IMR-90 (cell line): ENCODE measurements around the gene GCG. TPM values are rescaled to one million over a fixed set of nuclear protein-coding genes. Genes with fewer than 3 reads are reported as not detected.

Experiments used
- ATAC-seq: fragments of 200-7000 bp; cut with Tn5 transposase; 2 replicates; pipeline ENCODE4 v1.9.1; 2020; ENCODE audit warnings: low read depth, mild to moderate bottlenecking, moderate library complexity
- BruUV-seq: library from RNA; stranded (reverse); fragments of 400-500 nt; replicated peaks from 2 replicates; lab custom pipeline; 2021; lab: Mats Ljungman, UMichigan
- CTCF ChIA-PET: fragments of 300-600 bp; formaldehyde crosslinking; extraction: SDS; loops from one replicate; lab custom pipeline; 2021; ENCODE audit warnings: antibody characterized with exemption; lab: Yijun Ruan, JAX
- POLR2A ChIA-PET: fragments of 300-600 bp; sonication (Branson Sonifier 250); formaldehyde crosslinking; loops from one replicate; lab custom pipeline; 2022; ENCODE audit warnings: antibody characterized with exemption; ENCODE audit not compliant: unreplicated experiment; lab: Charles Lee
- DNase-seq: peaks from one replicate; pipeline ENCODE4 v3.0.0; 2013
- H2AFZ ChIP-seq: replicated peaks from 2 replicates; pipeline ENCODE3; 2013; ENCODE audit warnings: low read length, mild to moderate bottlenecking; ENCODE audit not compliant: poor library complexity
- H2AK5ac ChIP-seq: 2 replicates; pipeline ENCODE4 v1.6.1; 2013; ENCODE audit warnings: low read depth, low read length, inconsistent platforms
- H2AK9ac ChIP-seq: replicated peaks from 2 replicates; pipeline ENCODE3; 2013; ENCODE audit warnings: mild to moderate bottlenecking, low read depth, low read length, moderate library complexity; ENCODE audit not compliant: poor library complexity
- H2BK120ac ChIP-seq: 2 replicates; pipeline ENCODE4 v1.6.1; 2013; ENCODE audit warnings: low read depth, low read length, inconsistent platforms
- H2BK15ac ChIP-seq: 3 replicates; pipeline ENCODE4 v1.6.1; 2013; ENCODE audit warnings: low read depth, low read length, inconsistent platforms
- H2BK20ac ChIP-seq: 2 replicates; pipeline ENCODE4 v1.6.1; 2013; ENCODE audit warnings: low read depth, mild to moderate bottlenecking, inconsistent platforms, low read length, moderate library complexity
- H2BK5ac ChIP-seq: 2 replicates; pipeline ENCODE4 v1.6.1; 2013; ENCODE audit warnings: mild to moderate bottlenecking, low read depth, low read length, inconsistent platforms; ENCODE audit not compliant: poor library complexity, severe bottlenecking
- H3K14ac ChIP-seq: replicated peaks from 2 replicates; pipeline ENCODE4 v1.6.1; 2013; ENCODE audit warnings: low read depth, low read length, inconsistent platforms
- H3K18ac ChIP-seq: 2 replicates; pipeline ENCODE4 v1.6.1; 2013; ENCODE audit warnings: low read depth, low read length, control low read depth
- H3K23ac ChIP-seq: 2 replicates; pipeline ENCODE4 v1.6.1; 2013; ENCODE audit warnings: low read depth, low read length, inconsistent platforms
- H3K27ac ChIP-seq: 2 replicates; pipeline ENCODE4 v1.5.1; 2013; ENCODE audit warnings: mild to moderate bottlenecking, control low read depth, low read length; ENCODE audit not compliant: insufficient read depth
- H3K27me3 ChIP-seq: 2 replicates; pipeline ENCODE4 v1.6.1; 2013; ENCODE audit warnings: low read length; ENCODE audit not compliant: control insufficient read depth, insufficient read depth
- H3K36me3 ChIP-seq: 2 replicates; pipeline ENCODE4 v1.6.1; 2013; ENCODE audit warnings: low read length, mixed read lengths; ENCODE audit not compliant: control insufficient read depth, insufficient read depth
- H3K4ac ChIP-seq: 2 replicates; pipeline ENCODE4 v1.6.1; 2013; ENCODE audit warnings: low read depth, low read length, inconsistent platforms
- H3K4me1 ChIP-seq: 2 replicates; pipeline ENCODE4 v1.6.1; 2013; ENCODE audit warnings: low read length, mixed read lengths; ENCODE audit not compliant: control insufficient read depth, insufficient read depth
- H3K4me2 ChIP-seq: 2 replicates; pipeline ENCODE4 v1.6.1; 2013; ENCODE audit warnings: low read depth, mild to moderate bottlenecking, control low read depth, low read length, moderate library complexity
- H3K4me3 ChIP-seq: 2 replicates; pipeline ENCODE4 v1.5.1; 2013; ENCODE audit warnings: low read depth, mild to moderate bottlenecking, control low read depth, low read length, moderate library complexity; ENCODE audit not compliant: insufficient read depth
- H3K56ac ChIP-seq: 2 replicates; pipeline ENCODE4 v1.6.1; 2013; ENCODE audit warnings: low read length, inconsistent platforms; ENCODE audit not compliant: insufficient read depth; ENCODE audit errors: extremely low read depth
- H3K79me1 ChIP-seq, 2 experiments: 2 replicates each; pipeline ENCODE4 v1.6.1; 2013; ENCODE audit warnings: low read length in 2 of 2, inconsistent platforms in 1 of 2, low read depth in 1 of 2
- H3K9ac ChIP-seq: 2 replicates; pipeline ENCODE4 v1.6.1; 2013; ENCODE audit warnings: low read depth, low read length, control low read depth
- H3K9me1 ChIP-seq: 2 replicates; pipeline ENCODE4 v1.6.1; 2013; ENCODE audit warnings: low read length, inconsistent platforms; ENCODE audit not compliant: insufficient read depth
- H3K9me3 ChIP-seq: 2 replicates; pipeline ENCODE4 v1.6.1; 2013; ENCODE audit warnings: low read length; ENCODE audit not compliant: control insufficient read depth, insufficient read depth
- H4K20me1 ChIP-seq: 2 replicates; pipeline ENCODE4 v1.6.1; 2013; ENCODE audit warnings: low read length, inconsistent platforms; ENCODE audit not compliant: insufficient read depth
- H4K5ac ChIP-seq: 2 replicates; pipeline ENCODE4 v1.6.1; 2013; ENCODE audit warnings: mild to moderate bottlenecking, low read depth, low read length, control low read depth
- H4K8ac ChIP-seq, 2 experiments: 2 replicates each; pipeline ENCODE4 v1.6.1; 2013; ENCODE audit warnings: low read depth in 2 of 2, low read length in 2 of 2, control low read depth in 1 of 2, inconsistent platforms in 1 of 2
- H4K91ac ChIP-seq: 2 replicates; pipeline ENCODE4 v1.6.1; 2013; ENCODE audit warnings: low read depth, low read length, inconsistent platforms; ENCODE audit not compliant: insufficient read depth
- BHLHE40 ChIP-seq: fragments of 150-350 bp; IDR thresholded peaks from 2 replicates; pipeline ENCODE4 v1.6.1; 2016; ENCODE audit warnings: mild to moderate bottlenecking, low read depth, low read length
- CEBPB ChIP-seq: IDR thresholded peaks from 2 replicates; pipeline ENCODE4 v1.6.1; 2012; ENCODE audit warnings: low read depth, low read length, improper control_type of control experiment
- CHD1 ChIP-seq: IDR thresholded peaks from 2 replicates; pipeline ENCODE4 v1.6.1; 2012; ENCODE audit warnings: low read depth, low read length, improper control_type of control experiment
- CTCF ChIP-seq: conservative IDR thresholded peaks from 2 replicates; pipeline ENCODE4 v1.5.1; 2012; ENCODE audit warnings: mild to moderate bottlenecking, low read depth, low read length, improper control_type of control experiment
- FOS ChIP-seq: fragments of 150-350 bp; IDR thresholded peaks from 2 replicates; pipeline ENCODE4 v1.6.1; 2016; ENCODE audit warnings: low read depth, low read length
- MAFK ChIP-seq: IDR thresholded peaks from 2 replicates; pipeline ENCODE4 v1.6.1; 2012; ENCODE audit warnings: low read depth, low read length, improper control_type of control experiment
- MAZ ChIP-seq: IDR thresholded peaks from 2 replicates; pipeline ENCODE4 v1.6.1; 2012; ENCODE audit warnings: low read depth, mild to moderate bottlenecking, low read length, improper control_type of control experiment, moderate library complexity, borderline replicate concordance
- MXI1 ChIP-seq: IDR thresholded peaks from 2 replicates; pipeline ENCODE4 v1.6.1; 2012; ENCODE audit warnings: low read depth, mild to moderate bottlenecking, low read length, moderate library complexity, borderline replicate concordance
- NFE2L2 ChIP-seq: fragments of 150-350 bp; IDR thresholded peaks from 2 replicates; pipeline ENCODE4 v1.6.1; 2016; ENCODE audit warnings: low read depth, mild to moderate bottlenecking, low read length
- POLR2A ChIP-seq: IDR thresholded peaks from 2 replicates; pipeline ENCODE4 v1.6.1; 2012; ENCODE audit warnings: mild to moderate bottlenecking, low read depth, low read length
- RAD21 ChIP-seq: IDR thresholded peaks from 2 replicates; pipeline ENCODE4 v1.6.1; 2012; ENCODE audit warnings: low read length, improper control_type of control experiment
- RCOR1 ChIP-seq: IDR thresholded peaks from 2 replicates; pipeline ENCODE4 v1.6.1; 2012; ENCODE audit warnings: mild to moderate bottlenecking, low read length, improper control_type of control experiment; ENCODE audit not compliant: insufficient replicate concordance
- RFX5 ChIP-seq: IDR thresholded peaks from 2 replicates; pipeline ENCODE4 v1.8.0; 2012; ENCODE audit warnings: low read depth, mild to moderate bottlenecking, low read length, moderate library complexity
- SMC3 ChIP-seq: fragments of 150-350 bp; IDR thresholded peaks from 2 replicates; pipeline ENCODE4 v1.6.1; 2016; ENCODE audit warnings: low read depth, mild to moderate bottlenecking, antibody characterized with exemption, low read length, moderate library complexity
- WGBS, 2 experiments: methylation state at CpG; one replicate each; pipeline versions ENCODE4 v1.1.5 to v1.1.7; 2013; ENCODE audit warnings: missing lambda C conversion rate in 2 of 2; ENCODE audit not compliant: insufficient read length in 1 of 2; ENCODE audit errors: extremely low coverage in 2 of 2; 5-methylcytosine and 5-hydroxymethylcytosine counted together
- dilution Hi-C: fragments of 300-500 bp; cut with HindIII; formaldehyde crosslinking; loops from one replicate; pipeline ENCODE4 v1.14.3; 2018; ENCODE audit warnings: low sequenced_read_pairs; ENCODE audit not compliant: unreplicated experiment
- in situ Hi-C: fragments of 300-500 bp; cut with MboI; formaldehyde crosslinking; loops from 3 replicates; pipeline ENCODE4 v1.14.3; 2019; ENCODE audit warnings: low sequenced_read_pairs, inconsistent platforms, mixed read lengths
- intact Hi-C: fragments of 100-400 bp; cut with micrococcal nuclease; formaldehyde crosslinking; loops from 2 replicates; pipeline ENCODE4 v1.10.0; 2022
- polyA plus RNA-seq, 3 experiments: library from polyadenylated mRNA; depleted of rRNA; stranded (reverse); fragments of >200 nt; gene quantifications; 2 replicates each; pipeline ENCODE4 v1.2.3, GENCODE V29; 2012; ENCODE audit warnings: low replicate concordance in 1 of 3
- total RNA-seq: library from RNA; depleted of rRNA; stranded (reverse); fragments of >200 nt; gene quantifications from 2 replicates; pipeline ENCODE4 v1.2.3, GENCODE V29; 2012
- TF ChIP-seq, protein P1 (sequence below): fragments of 150-350 bp; IDR thresholded peaks from 2 replicates; pipeline ENCODE4 v1.6.1; 2016; ENCODE audit warnings: low read depth, mild to moderate bottlenecking, low read length, moderate library complexity, borderline replicate concordance
- TF ChIP-seq, protein P2 (sequence below): fragments of 150-350 bp; IDR thresholded peaks from 2 replicates; pipeline ENCODE4 v1.6.1; 2017; ENCODE audit warnings: mild to moderate bottlenecking, antibody characterized with exemption, low read length, low read depth

GCG gene
- total and polyA plus RNA-seq, 2 of the 4 experiments (the other 2 are of a cell fraction) = not detected

DNA sequence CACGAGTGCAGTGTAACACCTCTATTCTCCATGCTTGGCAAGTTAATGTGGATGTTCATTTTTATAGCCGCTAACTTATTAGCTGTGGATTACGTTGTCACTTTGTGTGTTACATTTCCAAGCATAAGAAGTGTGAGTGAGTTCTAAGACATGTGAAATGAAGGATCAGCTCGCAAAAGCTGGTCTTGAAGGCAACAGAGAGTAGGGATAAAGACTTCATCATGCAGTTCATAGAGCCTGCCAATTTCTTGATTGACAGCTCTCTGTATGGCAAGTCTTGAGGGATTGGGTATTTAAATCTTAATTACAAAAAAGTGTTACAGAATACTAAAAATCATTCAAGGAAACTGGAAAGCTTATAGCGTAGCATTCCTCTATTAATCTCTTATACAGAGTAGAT lies 52.2 kb downstream of the GCG start:
- H4K91ac ChIP-seq = no peak overlapping the region
- no TSS peak for BruUV-seq
- dilution Hi-C loops = no loop called here
- H2BK20ac ChIP-seq = no peak overlapping the region
- H3K36me3 ChIP-seq = no peaks in the 10 kb centered on the region
- H3K4me1 ChIP-seq = no peaks in the 10 kb centered on the region
- no peak overlapping the region for H2AK9ac ChIP-seq
- no peak overlapping the region for H2AK5ac ChIP-seq
- TF ChIP-seq RFX5 (no peak), NFE2L2 (no peak), POLR2A (no peak), RCOR1 (no peak), MXI1 (no peak), CEBPB (no peak), CTCF (no peak), SMC3 (no peak), MAZ (no peak), MAFK (no peak), CHD1 (no peak), RAD21 (no peak), FOS (no peak), BHLHE40 (no peak)
- TF ChIP-seq, protein P1, sequence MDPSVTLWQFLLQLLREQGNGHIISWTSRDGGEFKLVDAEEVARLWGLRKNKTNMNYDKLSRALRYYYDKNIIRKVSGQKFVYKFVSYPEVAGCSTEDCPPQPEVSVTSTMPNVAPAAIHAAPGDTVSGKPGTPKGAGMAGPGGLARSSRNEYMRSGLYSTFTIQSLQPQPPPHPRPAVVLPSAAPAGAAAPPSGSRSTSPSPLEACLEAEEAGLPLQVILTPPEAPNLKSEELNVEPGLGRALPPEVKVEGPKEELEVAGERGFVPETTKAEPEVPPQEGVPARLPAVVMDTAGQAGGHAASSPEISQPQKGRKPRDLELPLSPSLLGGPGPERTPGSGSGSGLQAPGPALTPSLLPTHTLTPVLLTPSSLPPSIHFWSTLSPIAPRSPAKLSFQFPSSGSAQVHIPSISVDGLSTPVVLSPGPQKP = no peak
- TF ChIP-seq, protein P2, sequence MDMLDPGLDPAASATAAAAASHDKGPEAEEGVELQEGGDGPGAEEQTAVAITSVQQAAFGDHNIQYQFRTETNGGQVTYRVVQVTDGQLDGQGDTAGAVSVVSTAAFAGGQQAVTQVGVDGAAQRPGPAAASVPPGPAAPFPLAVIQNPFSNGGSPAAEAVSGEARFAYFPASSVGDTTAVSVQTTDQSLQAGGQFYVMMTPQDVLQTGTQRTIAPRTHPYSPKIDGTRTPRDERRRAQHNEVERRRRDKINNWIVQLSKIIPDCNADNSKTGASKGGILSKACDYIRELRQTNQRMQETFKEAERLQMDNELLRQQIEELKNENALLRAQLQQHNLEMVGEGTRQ = no peak
- H3K18ac ChIP-seq = no peak overlapping the region
- no peak overlapping the region for H3K27ac ChIP-seq
- H3K56ac ChIP-seq = no peak overlapping the region
- no peak overlapping the region for H3K23ac ChIP-seq
- no peak for DNase-seq
- no peak overlapping the region for H4K5ac ChIP-seq
- ChIA-PET POLR2A (no interaction called here), CTCF (no interaction called here)
- no peaks in the 10 kb centered on the region for H3K27me3 ChIP-seq
- H3K4me2 ChIP-seq = no peak overlapping the region
- H3K9me3 ChIP-seq = no peaks in the 10 kb centered on the region
- H4K8ac ChIP-seq = no peak overlapping the region
- no peak for ATAC-seq
- H2AFZ ChIP-seq = no peak overlapping the region
- WGBS, 2 experiments = 90% methylated on average over 2 of the region's 5 CpGs; no CpG with 5 or more reads in 1 of the 2 experiments
- no peak overlapping the region; the same call in 1 of the 2 replicates for H2BK120ac ChIP-seq
- no peak overlapping the region for H2BK5ac ChIP-seq
- peaks cover 5% of the 10 kb centered on the region; the same call in 1 of the 2 replicates for H3K9me1 ChIP-seq
- H3K9ac ChIP-seq = no peak overlapping the region
- in situ Hi-C loops = no loop called here
- H3K4ac ChIP-seq = no peak overlapping the region
- no peak overlapping the region for H2BK15ac ChIP-seq
- no peaks in the 10 kb centered on the region for H3K79me1 ChIP-seq
- intact Hi-C loops = no loop called here
- no peaks in the 10 kb centered on the region for H4K20me1 ChIP-seq
- no peak overlapping the region for H3K14ac ChIP-seq
- no peak overlapping the region for H3K4me3 ChIP-seq
